GM19324 (cell line): Measurements from ENCODE around the gene TMEM114.

Source experiments
- ATAC-seq: cut with Tn5 transposase; IDR thresholded peaks from one replicate; pipeline ENCODE4 v1.9.1; 2021; ENCODE audit warnings: mild to moderate bottlenecking, moderate library complexity; ENCODE audit not compliant: unreplicated experiment, low FRiP score

TMEM114 gene

DNA sequence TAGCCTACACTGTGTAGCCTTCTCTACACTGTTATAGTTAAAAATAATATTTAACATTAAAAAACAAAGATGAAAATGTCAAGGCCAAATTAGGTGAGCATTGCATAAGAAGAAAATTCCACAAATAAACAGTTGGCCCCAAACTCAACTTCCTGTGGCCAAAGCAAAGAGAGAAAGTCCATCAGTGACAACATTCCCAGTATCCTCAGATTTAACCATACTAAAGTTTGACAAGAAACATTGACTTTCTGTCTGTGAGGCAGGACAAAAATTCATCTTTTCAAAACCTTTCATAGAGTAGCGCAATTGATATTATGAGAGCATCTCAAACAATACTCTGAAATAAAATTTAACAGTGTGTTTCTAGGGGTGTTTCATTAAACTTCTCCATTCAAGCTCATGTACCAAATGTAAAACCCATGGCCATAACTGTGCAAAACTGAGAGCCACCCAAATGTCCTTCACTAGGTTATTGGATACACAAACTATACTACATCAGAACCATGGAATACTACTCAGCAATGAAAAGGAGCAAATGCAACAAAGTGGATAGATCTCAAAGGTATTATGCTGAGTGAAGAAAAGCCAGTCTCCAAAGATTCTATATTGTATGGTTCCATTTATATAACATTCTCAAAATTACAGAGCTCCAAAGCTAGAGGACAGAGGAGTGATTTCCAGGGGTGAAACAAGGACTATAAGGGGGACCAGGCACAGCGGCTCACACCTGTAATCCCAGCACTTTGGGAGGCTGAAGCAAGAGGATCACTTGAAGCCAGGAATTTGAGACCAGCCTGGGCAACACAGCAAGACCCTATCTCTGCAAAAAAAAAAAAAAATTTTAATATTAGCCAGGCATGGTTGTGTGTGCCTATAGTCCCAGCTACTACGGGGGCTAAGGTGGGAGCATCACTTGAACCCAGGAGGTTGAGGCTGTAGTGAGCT lies 38.7 kb downstream of the TMEM114 start:
- ATAC-seq, result no peak

DNA sequence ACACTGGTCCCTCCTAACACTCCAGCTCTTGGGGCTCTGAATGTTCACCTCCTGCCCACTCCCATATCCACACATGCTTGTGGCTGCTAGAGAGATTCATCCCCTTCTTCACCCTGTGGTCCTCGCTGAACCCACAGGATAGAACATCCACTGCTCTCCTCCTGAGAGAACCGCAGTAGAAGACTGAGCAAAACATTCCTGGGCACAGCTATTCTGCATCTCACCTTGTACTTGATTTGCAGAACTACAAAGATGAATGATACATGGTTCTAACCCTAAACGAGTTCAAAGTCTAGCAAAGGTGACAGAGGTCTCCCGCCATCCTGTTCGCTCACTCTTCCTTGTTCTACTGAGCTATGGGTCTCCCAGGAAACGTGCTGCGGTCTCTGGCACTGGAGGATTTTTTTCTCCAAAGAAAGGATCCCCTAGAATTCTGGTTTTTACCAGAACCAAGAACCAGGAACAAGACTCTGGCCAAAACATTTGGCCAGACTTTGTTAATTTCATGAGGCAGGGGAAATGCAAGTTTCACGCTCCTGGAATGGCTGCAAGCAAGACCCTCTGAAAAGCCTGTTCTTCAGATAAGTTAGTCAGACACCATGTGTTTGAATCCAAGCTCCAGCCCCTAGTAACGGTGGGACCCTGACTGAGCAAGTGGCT lies 39.5 kb downstream of the TMEM114 start:
- ATAC-seq, result no peak

DNA sequence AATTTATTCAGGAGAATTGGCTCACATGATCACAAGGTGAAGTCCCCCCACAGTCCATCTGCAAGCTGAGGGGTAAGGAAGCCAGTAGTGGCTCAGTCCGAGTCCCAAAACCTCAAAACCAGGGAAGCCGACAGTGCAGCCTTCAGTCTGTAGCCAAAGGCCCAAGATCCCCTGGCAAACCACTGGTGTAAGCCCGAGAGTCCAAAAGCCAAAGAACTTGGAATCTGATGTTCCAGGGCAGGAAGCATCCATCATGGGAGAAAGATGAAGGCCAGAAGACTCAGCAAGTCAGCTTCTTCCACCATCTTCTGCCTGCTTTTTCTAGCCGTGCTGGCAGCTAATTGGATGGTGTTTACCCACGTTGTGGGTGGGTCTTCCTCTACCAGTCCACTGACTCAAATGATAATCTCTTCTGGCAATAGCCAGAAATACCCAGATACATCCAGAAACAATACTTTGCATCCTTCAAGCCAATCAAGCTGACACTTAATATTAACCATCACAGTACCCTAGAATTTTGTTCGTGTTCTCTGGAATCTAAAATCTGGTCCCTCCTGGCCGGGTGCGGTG lies 40.4 kb downstream of the TMEM114 start:
- ATAC-seq, result no peak

DNA sequence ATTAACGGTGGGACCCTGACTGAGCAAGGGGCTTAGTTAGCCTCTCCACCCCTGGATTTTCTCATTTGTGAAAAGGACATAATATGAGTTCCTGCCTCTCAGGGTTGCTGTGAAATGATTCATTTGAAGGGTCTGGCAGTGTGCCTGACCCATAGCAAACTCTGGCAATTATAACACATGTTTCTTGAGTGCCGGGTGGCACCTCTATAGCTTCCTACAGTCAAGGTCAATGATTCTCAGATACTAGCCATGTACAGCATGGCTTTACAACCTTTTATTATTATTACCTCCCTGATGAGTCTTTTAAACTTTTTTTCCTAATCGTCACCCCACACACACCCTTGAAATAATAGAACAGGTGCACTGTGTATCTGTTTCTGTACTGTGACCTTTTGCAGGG lies 42.1 kb downstream of the TMEM114 start:
- ATAC-seq, result no peak

DNA sequence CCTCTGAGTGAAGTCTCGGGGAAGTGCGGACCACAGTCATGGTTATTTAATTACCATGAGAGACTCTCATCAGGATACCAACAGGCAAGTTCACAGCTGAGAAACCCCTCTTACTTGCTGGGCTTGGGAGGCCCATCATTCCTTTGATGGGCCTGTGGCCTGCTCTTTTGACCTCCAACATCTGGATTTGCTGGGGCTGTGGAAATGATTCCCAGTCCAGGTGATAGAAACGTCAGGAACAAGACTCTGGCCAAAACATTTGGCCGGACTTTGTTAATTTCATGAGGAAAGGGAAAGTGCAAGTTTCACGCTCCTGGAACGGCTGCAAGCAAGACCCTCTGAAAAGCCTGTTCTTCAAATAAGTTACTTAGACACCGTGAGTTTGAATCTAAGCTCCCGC lies 42.5 kb downstream of the TMEM114 start:
- no peak for ATAC-seq

DNA sequence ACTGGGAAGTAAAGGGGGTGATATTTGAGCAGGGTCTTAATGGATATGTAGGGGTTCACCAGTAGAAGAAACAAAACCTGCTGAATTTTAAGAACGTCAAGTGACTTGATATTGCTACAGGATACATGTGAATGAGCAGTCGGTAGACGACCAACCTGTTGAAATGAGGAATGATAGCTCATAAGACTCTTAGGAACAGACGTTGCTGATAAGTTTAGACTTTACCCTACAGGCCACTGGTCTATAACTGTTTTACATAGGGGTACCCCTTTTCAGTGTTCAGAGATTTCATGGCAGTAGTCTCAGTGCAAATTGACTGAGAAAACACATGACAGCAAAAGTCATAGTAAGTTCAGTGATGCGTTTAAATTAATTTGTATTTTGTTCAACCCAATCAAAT lies 45.9 kb downstream of the TMEM114 start:
- ATAC-seq, result no peak

DNA sequence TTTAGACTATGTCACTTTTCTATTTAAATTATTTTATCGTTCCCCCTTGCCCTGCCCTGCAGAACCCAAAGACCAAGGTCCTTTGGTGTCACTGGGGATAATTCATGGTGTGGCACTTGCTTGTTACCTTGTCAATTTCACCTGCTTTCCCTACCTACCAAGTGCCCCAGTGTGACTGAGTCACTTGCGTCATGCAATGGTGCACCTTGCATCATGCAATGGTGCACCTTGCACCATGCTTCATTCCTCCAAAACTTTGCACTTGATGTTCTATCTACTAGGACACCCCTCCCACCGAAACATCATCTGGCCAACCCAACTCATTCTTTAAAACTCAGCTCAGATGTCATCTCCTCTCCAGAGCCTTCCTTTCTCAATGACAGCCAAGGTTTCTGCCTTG lies 47.1 kb downstream of the TMEM114 start:
- no peak for ATAC-seq

DNA sequence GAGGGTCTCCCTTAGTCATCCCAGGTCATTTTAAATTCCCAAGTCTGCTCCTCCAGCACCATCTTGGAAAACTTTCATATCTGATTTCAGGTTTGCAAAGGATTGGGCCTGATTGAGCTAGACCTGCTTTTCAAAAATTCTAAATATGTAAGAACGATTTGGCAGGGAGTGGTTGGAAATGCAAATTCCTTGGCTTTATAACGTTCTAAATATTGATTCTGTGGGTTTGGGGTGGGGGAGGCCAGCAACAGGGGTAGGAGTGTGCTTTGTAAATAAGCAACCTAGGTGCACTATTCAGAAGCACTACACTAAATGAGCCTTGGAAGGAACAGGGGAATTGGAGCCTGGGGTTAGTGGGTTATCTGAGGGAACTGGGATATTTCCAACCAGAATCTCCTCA lies 47.9 kb downstream of the TMEM114 start:
- ATAC-seq, result no peak

DNA sequence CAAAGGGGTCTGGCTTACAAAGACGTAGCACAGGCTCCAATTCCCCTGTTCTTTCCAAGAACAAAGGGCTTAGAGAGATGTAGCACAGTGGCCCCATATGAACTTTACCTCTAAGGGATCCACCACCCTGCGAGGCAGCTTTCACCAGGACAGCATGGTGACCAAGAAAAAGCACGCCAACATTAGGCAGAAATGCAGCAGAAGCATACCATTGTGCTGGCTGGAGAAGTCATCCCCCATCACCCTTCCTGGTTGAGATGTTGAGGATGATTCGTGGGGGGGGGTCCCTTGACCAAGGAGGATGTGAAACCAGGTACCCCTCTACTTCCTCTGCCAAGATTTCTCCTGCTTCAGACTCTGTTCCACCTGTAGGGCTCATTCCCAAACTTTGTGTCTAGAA lies 48.4 kb downstream of the TMEM114 start:
- no peak for ATAC-seq

DNA sequence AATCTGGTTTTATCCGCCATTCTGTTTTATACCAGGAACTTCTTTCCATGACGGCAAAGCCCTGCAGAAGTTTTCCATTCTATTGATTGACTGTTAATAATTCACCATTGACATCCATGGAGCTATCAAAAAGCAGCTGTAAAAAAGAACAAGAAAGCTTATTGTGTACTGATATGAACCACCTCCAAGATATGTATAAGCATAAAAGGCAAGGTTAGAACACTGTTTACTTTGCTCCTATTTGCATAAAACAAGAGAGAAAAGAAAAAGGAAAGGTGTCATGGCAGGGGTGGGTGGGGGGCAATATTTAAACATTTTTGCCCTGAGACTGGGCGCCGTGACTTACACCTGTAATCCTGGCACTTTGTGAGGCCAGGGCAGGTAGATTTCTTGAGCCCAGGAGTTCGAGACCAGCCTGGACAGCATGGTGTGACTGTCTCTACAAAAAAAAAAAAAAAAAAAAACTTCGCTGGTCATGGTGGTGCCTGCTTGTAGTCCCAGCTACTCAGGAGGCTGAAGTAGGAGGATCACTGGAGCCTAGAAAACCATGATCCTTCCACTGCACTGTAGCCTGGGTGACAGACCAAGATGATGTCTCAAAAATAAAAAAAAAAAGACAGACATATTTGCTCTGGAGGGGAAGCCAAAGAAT lies 52.5 kb downstream of the TMEM114 start:
- ATAC-seq, result no peak

DNA sequence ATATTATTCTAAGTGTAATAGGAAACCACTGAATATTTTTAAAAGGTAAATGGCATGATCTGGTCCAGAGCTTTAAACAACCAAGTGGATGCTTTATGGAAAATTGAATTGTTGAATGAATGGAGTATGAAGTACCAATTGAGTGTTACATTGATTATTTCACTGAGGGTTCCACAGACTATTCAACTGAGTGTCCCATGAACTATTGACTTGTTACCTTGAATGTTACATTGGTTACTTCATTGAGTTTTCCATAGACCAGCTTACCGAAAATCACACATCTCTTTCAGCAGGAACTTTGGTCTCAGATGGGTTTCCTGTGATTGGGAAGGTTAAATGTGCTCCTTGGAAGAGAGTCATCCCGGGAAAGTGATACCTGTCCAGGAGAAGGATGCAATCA lies 56.8 kb downstream of the TMEM114 start:
- no peak for ATAC-seq

DNA sequence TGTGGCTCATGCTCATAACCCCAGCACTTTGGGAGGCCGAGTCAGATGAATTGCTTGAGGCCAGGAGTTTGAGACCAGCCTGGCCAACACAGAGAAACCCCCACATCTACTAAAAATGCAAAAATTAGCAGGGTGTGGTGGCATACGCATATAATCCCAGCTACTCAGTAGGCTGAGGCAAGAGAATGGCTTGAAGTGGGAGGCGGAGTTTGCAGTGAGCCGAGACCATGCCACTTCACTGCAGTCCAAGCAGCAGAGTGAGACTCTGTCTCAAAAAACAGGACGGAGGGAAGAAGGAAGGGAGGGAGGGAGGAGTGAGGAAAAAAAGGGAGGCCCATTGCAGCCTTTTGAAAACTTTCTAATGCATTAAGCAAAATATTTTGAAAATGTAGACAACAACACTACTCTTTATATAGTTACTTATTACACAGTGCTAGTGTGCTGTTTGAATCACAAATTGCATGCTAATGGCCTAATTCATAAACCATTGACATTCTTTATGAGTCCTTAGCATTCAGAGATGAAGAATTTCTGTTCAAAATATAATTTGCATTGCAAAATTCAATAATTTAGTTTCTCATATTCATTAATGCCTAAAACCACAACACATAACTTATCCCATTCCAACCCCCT lies 59.4 kb downstream of the TMEM114 start:
- ATAC-seq, result no peak

DNA sequence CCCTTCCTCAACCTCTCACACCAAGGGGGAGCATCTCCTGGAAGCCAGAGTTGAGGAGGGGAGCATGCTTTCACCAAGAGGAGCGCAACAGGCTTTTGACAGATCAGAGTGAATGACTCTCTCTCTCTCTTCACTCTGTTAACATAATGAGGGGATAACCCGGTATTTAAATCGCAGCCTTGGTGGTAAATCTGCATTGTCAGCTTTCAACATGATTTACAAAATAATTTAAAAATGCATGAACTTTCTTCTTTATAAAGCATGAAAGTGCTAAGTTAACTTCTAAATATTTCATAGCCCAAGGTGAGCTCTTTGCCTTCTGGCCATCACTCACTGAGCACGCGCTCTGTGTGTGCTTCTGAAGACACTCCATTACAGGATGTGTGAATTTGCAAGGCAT lies 61.8 kb downstream of the TMEM114 start:
- ATAC-seq, result no peak

DNA sequence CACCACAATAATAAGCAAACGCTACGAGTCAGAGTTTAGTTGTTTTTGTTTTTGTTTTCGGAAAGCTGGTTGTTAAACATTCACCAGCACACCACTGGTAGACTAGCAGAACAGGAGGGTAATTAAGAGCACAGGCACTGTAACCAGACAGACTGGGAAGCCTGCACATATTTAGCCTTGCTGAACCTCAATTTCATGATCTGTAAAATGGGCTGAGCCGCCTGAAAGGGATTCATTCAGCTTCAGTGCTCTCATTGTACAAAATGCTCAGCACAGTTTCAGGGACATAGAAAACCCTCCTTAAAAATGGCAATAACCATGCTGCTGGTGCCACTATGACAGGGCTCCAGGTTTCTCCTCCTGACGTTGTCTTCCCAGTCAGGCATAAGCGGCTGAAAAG lies 66.4 kb downstream of the TMEM114 start:
- no peak for ATAC-seq

DNA sequence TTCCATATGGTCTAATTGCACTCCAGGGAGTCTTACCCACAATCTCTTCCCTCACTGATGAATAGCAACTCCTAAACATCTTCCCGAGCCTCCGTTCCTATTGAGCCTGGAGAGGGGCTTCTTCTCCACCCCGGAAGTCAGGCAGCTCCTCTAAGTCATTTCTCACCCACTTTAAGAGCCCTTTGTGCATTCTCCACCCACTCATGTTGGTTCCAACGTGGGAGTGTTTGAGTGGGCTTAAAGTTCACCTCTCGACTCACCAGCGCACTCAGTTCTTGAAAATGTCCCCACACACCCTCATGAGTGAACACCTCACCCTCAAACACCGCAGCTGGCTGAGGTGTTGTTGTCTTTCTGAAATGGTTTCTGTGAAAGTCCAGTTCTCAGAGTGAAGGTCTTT lies 67.6 kb downstream of the TMEM114 start:
- ATAC-seq, result no peak

DNA sequence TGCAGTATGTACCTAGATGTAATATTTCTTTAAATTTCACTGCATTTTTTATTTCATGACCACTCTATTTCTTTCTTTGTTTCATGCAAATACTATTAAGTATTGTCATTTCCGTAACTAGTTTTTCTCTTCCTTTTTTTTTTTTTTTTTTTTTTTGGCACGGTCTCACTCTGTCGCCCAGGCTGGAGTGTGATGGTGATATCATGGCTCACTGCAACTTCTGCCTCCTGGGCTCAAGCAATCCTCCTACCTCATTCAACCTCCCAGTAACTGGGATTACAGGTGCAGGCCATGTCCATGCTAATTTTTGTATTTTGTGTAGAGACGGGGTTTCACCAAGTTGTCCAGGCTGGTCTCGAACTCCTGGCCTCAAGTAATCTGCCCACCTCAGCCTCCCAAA lies 70.7 kb downstream of the TMEM114 start:
- no peak for ATAC-seq
